ENCODE measurements around the gene MTHFD2. TPM values are rescaled to one million over a fixed set of nuclear protein-coding genes. Genes with fewer than 3 reads are reported as not detected.

The MTHFD2 gene
- total and polyA plus RNA-seq, 2 donors (not counting 3 experiments of a cell fraction or from before 2014, with no cell fraction given): 25.6 to 83.2 TPM

DNA sequence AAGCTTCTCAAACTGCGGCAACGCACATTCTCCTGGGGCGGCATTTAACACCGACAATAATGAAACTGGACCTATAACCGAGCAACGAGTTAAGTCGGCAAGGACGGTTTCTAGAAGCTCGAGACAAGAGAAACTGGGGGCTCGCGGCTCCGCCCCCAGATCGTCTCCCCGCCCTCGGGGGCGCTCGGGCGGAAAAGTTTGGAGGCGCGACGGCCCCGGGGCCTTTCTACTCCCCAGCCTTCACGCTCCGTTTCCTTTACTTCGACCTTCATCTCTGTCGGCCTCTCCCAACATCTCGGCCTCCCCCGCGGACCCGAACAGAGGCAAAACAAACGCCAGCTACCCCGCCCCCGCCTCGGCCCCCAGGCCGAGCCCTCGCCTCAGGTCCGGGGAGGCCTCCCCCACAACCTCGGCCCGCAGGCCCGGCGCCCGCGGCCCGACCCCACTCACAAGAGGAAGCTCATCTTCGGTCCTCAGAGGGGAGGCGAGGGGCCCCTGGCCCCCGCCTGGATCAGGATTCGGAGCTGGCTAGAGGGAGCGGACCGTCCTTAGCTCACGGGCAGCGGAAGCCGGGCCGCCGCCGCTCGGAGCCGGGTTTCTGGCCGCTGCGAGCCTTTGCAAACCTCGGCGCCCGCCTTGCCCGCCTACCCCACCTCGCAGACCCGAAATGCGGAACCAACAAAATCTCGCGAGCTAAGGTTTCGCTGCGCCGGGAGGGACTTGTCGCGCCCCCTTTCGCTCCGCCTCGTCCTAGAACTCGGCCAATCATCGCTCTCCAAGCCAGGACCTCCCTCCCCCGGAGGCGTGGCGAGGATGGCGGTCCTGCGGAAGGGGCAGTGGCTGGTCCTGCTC lies 20.0 kb upstream of the MTHFD2 start, which contains the start of gene MOB1A:
TSS of gene MOB1A (minus strand) at position 669 of the 852 bp plus-strand sequence. CDS start at position 464, 205 bp downstream.
- H3K79me2 ChIP-seq (ENCODE audit: control insufficient read depth, insufficient read depth, low read length): peaks cover 50% of the 10 kb centered on the region
- intact Hi-C loops (cut with micrococcal nuclease) (loop anchor here (1.0 kb wide), 1 partner anchor 20 kb away; the partner anchor contains the start of gene MTHFD2), dilution Hi-C loops (cut with MboI; ENCODE audit: extremely low pct_ligation_motif_present, low sequenced_read_pairs) (no loop called here)
- ChIA-PET CTCF (interaction anchor here (0.8 to 1.9 kb wide), 14 partner anchors 10 to 498 kb away, joined by 3 to 20 read pairs (median 4); partner anchors contain the start of genes BOLA3, MTHFD2 and STAMBP), POLR2A (interaction anchor here (0.7 to 1.4 kb wide), 6 partner anchors 18 to 609 kb away, joined by 3 to 7 read pairs (median 4); partner anchors contain the start of genes BOLA3 and MTHFD2)
- peak within 1 kb of the TSS; percentile 96 for H3K9ac ChIP-seq (replicated peaks; ENCODE audit: extremely low read depth, insufficient read depth, low read length)
- no peaks in the 10 kb centered on the region for H3K36me3 ChIP-seq (ENCODE audit: control insufficient read depth in 2 of 2, extremely low read depth in 1 of 2, insufficient read depth in 2 of 2, low read length in 2 of 2)
- FAIRE-seq: peak; percentile 100
- BruUV-seq (replicated peaks): no TSS peak
- TF ChIP-seq FOS (IDR thresholded peaks at IDR 0.05; ENCODE audit: borderline replicate concordance, insufficient read depth, low read length) (no peak), POLR2A (IDR thresholded peaks at IDR 0.05; ENCODE audit: low read depth, low read length) (peak; percentile 90), GATA2 (IDR thresholded peaks at IDR 0.05; ENCODE audit: insufficient read depth, insufficient read length, low read depth, low read length) (no peak), POLR2AphosphoS5 (IDR thresholded peaks at IDR 0.05; ENCODE audit: insufficient read depth, low read depth, low read length) (peak; percentile 75), EZH2 (IDR thresholded peaks at IDR 0.05; ENCODE audit: borderline replicate concordance, low read depth, low read length, severe bottlenecking) (no peak), JUN (IDR thresholded peaks at IDR 0.05; ENCODE audit: borderline replicate concordance, insufficient read depth, insufficient read length, low read depth) (no peak), MYC (IDR thresholded peaks at IDR 0.05; ENCODE audit: low read depth, low read length) (no peak)
- TF ChIP-seq, protein P1, sequence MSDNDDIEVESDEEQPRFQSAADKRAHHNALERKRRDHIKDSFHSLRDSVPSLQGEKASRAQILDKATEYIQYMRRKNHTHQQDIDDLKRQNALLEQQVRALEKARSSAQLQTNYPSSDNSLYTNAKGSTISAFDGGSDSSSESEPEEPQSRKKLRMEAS (IDR thresholded peaks at IDR 0.05; ENCODE audit: insufficient read depth, insufficient read length): no peak
- TF ChIP-seq, protein P2, sequence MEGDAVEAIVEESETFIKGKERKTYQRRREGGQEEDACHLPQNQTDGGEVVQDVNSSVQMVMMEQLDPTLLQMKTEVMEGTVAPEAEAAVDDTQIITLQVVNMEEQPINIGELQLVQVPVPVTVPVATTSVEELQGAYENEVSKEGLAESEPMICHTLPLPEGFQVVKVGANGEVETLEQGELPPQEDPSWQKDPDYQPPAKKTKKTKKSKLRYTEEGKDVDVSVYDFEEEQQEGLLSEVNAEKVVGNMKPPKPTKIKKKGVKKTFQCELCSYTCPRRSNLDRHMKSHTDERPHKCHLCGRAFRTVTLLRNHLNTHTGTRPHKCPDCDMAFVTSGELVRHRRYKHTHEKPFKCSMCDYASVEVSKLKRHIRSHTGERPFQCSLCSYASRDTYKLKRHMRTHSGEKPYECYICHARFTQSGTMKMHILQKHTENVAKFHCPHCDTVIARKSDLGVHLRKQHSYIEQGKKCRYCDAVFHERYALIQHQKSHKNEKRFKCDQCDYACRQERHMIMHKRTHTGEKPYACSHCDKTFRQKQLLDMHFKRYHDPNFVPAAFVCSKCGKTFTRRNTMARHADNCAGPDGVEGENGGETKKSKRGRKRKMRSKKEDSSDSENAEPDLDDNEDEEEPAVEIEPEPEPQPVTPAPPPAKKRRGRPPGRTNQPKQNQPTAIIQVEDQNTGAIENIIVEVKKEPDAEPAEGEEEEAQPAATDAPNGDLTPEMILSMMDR (IDR thresholded peaks at IDR 0.05; ENCODE audit: extremely low read depth in 1 of 2, insufficient read depth in 1 of 2, low read depth in 1 of 2, low read length in 2 of 2): no peak
- H3K4me3 ChIP-seq (replicated peaks in 1 of 3; ENCODE audit: insufficient read depth in 1 of 3, low read depth in 1 of 3, low read length in 3 of 3): peak within 1 kb of the TSS; percentile 93 to 100 (median 100)
- peak within 1 kb of the TSS; percentile 100 for H3K4me2 ChIP-seq (ENCODE audit: insufficient read depth, low read length)
- peak within 1 kb of the TSS; percentile 68 for H2AFZ ChIP-seq (ENCODE audit: low read depth, low read length)
- peaks cover 2% of the 10 kb centered on the region for H4K20me1 ChIP-seq (replicated peaks; ENCODE audit: control insufficient read depth, extremely low read depth, insufficient read depth, low read length)
- DNase-seq (ENCODE audit: low read depth, low spot score): peak; percentile 100
- H3K27me3 ChIP-seq (ENCODE audit: control insufficient read depth in 2 of 2, insufficient read depth in 2 of 2, low read length in 2 of 2): no peaks in the 10 kb centered on the region
- peaks cover 9% of the 10 kb centered on the region for H3K4me1 ChIP-seq (ENCODE audit: control insufficient read depth, extremely low read depth, insufficient read depth, low read length)
- no peaks in the 10 kb centered on the region for H3K9me1 ChIP-seq (replicated peaks; ENCODE audit: control insufficient read depth, extremely low read depth, insufficient read depth, low read length)
- peak within 1 kb of the TSS; percentile 80 for H3K27ac ChIP-seq (ENCODE audit: insufficient read depth, low read depth, low read length)
- H3K9me3 ChIP-seq (replicated peaks; ENCODE audit: control insufficient read depth, insufficient read depth, low read length): no peaks in the 10 kb centered on the region

All from endothelial cell of umbilical vein (primary cell).